ENCODE measurements around the gene NBEA. TPM values are rescaled to one million over a fixed set of nuclear protein-coding genes. Genes with fewer than 3 reads are reported as not detected.
A peak's percentile ranks its signal among the peaks of the same experiment; 100 is the strongest.

NBEA gene
- total RNA-seq, 2 donors from 2014 or later, result 15.2 to 15.9 TPM

GRCh38 chr13:35695448-35695770, 753.3 kb downstream of the NBEA start:
- TF ChIP-seq CTCF (conservative IDR thresholded peaks at IDR 0.05), result no peak

GRCh38 chr13:35697186-35697730, 755.2 kb downstream of the NBEA start:
- Mint-ChIP-seq H3K36me3 (ENCODE audit: low read depth) (no peaks in the 10 kb centered on the region), H3K27me3 (ENCODE audit: insufficient read depth) (peaks cover 6% of the 10 kb centered on the region), H3K4me1 (peaks cover 13% of the 10 kb centered on the region), H3K4me3 (no peak overlapping the region), H3K9me3 (no peaks in the 10 kb centered on the region), H3K27ac (peak overlapping the region; percentile 74)
- H3K9ac ChIP-seq (ENCODE audit: extremely low read depth, low read length, poor library complexity, severe bottlenecking), result no peak overlapping the region
- H3K9me3 ChIP-seq (ENCODE audit: control insufficient read depth, low read length), result no peaks in the 10 kb centered on the region
- TF ChIP-seq CTCF (conservative IDR thresholded peaks at IDR 0.05), result no peak
- H3K36me3 ChIP-seq (ENCODE audit: control insufficient read depth, insufficient read depth, low read length), result no peaks in the 10 kb centered on the region
- DNase-seq, result peak; percentile 64
- H3K4me3 ChIP-seq (ENCODE audit: low read length), result no peak overlapping the region
- WGBS, 2 experiments (ENCODE audit: insufficient coverage in 1 of 2, insufficient read length in 1 of 2), result 57 to 62% methylated on average over 7 of the region's 7 CpGs
- H3K27me3 ChIP-seq (ENCODE audit: control insufficient read depth, insufficient read depth, low read length, poor library complexity, severe bottlenecking), result no peaks in the 10 kb centered on the region
- no peak overlapping the region for H3K27ac ChIP-seq (ENCODE audit: low read depth, low read length)
- peaks cover 7% of the 10 kb centered on the region for H3K4me1 ChIP-seq (ENCODE audit: control insufficient read depth, insufficient read depth, low read length)

More at GRCh38 chr13:35695448-35695770, 753.3 kb downstream of the NBEA start:
- Histone ChIP-seq H3K36me3 (ENCODE audit: control insufficient read depth, insufficient read depth, low read length) (no peaks in the 10 kb centered on the region), H3K27me3 (ENCODE audit: control insufficient read depth, insufficient read depth, low read length, poor library complexity, severe bottlenecking) (no peaks in the 10 kb centered on the region), H3K27ac (ENCODE audit: low read depth, low read length) (no peak overlapping the region), H3K4me1 (ENCODE audit: control insufficient read depth, insufficient read depth, low read length) (peaks cover 7% of the 10 kb centered on the region), H3K9ac (ENCODE audit: extremely low read depth, low read length, poor library complexity, severe bottlenecking) (no peak overlapping the region), H3K9me3 (ENCODE audit: control insufficient read depth, low read length) (no peaks in the 10 kb centered on the region), H3K4me3 (ENCODE audit: low read length) (no peak overlapping the region)
- WGBS, 2 experiments (ENCODE audit: insufficient coverage in 1 of 2, insufficient read length in 1 of 2), result 95 to 96% methylated on average over 11 to 15 of the region's 15 CpGs
- Mint-ChIP-seq H3K27me3 (ENCODE audit: insufficient read depth) (peaks cover 3% of the 10 kb centered on the region), H3K36me3 (ENCODE audit: low read depth) (no peaks in the 10 kb centered on the region), H3K27ac (no peak overlapping the region), H3K9me3 (no peaks in the 10 kb centered on the region), H3K4me1 (peaks cover 13% of the 10 kb centered on the region), H3K4me3 (no peak overlapping the region)
- peak; percentile 43 for DNase-seq

DNA sequence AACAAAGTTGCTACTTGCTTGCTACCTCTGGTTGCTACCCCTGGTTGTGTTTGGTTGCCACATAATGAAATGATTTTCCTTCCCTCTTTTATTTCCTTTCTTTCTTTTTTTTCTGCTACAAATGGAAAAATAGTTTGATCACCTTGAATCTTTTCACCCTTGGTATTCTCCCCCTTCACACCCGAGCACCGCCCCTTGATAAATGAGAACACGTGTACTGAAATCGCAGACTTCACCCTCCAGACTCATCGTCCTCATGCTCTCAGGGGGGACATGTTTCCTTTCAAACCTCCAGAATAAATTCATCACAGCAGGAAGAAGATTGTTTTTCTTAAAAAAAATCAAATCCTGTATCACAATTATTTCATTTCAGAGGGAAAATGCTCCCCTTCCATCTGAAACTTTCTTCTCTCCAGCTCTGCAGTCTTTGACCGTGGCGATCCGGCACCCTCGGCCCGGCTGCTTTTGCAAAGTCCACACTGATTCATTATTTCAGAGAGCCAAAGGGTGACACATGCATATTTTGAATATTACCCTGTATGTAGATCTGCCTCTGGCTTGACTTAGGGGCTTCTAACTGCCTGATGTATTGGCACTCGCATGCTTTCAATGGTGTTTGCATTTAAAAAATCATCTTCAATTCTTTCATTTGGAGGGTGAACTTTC, 757.0 kb downstream of the NBEA start:
- H3K4me1 ChIP-seq (ENCODE audit: control insufficient read depth, insufficient read depth, low read length), result peaks cover 7% of the 10 kb centered on the region
- H3K27ac ChIP-seq (ENCODE audit: low read depth, low read length), result no peak overlapping the region
- Mint-ChIP-seq H3K9me3 (no peaks in the 10 kb centered on the region), H3K4me1 (peaks cover 13% of the 10 kb centered on the region), H3K4me3 (no peak overlapping the region), H3K27me3 (ENCODE audit: insufficient read depth) (peaks cover 6% of the 10 kb centered on the region), H3K36me3 (ENCODE audit: low read depth) (no peaks in the 10 kb centered on the region), H3K27ac (no peak overlapping the region)
- H3K4me3 ChIP-seq (ENCODE audit: low read length), result no peak overlapping the region
- no peak for DNase-seq
- H3K9me3 ChIP-seq (ENCODE audit: control insufficient read depth, low read length), result no peaks in the 10 kb centered on the region
- no peaks in the 10 kb centered on the region for H3K36me3 ChIP-seq (ENCODE audit: control insufficient read depth, insufficient read depth, low read length)
- WGBS, 2 experiments (ENCODE audit: insufficient coverage in 1 of 2, insufficient read length in 1 of 2), result 93 to 95% methylated on average over 11 of the region's 11 CpGs
- no peaks in the 10 kb centered on the region for H3K27me3 ChIP-seq (ENCODE audit: control insufficient read depth, insufficient read depth, low read length, poor library complexity, severe bottlenecking)
- TF ChIP-seq CTCF (conservative IDR thresholded peaks at IDR 0.05), result no peak
- no peak overlapping the region for H3K9ac ChIP-seq (ENCODE audit: extremely low read depth, low read length, poor library complexity, severe bottlenecking)
